Sigmoid colon (tissue), 4 donors: ENCODE results near the gene CCDC80.

Source experiments
- CTCF ChIP-seq, 4 experiments: fragments of 450-650 bp in 3 of 4; fragments of 200-600 bp in 1 of 4; IDR thresholded peaks; one replicate each; pipeline ENCODE4 v1.5.1; 2016 to 2019; ENCODE audit warnings: antibody characterized with exemption in 4 of 4, mild to moderate bottlenecking in 3 of 4, moderate library complexity in 2 of 4
- EP300 ChIP-seq, 4 donors: sonication (generic); formaldehyde crosslinking; IDR thresholded peaks; one replicate each; pipeline ENCODE4 v1.6.1; 2017; ENCODE audit warnings: antibody characterized with exemption in 4 of 4
- POLR2A ChIP-seq, 2 donors: fragments of 450-650 bp; IDR thresholded peaks; one replicate each; pipeline ENCODE4 v1.6.1; 2016; ENCODE audit warnings: antibody characterized with exemption in 2 of 2, mild to moderate bottlenecking in 2 of 2, moderate library complexity in 2 of 2
- POLR2AphosphoS5 ChIP-seq, 4 donors: sonication (generic); formaldehyde crosslinking; IDR thresholded peaks; one replicate each; pipeline ENCODE4 v1.6.1; 2017; ENCODE audit warnings: antibody characterized with exemption in 4 of 4

DNA sequence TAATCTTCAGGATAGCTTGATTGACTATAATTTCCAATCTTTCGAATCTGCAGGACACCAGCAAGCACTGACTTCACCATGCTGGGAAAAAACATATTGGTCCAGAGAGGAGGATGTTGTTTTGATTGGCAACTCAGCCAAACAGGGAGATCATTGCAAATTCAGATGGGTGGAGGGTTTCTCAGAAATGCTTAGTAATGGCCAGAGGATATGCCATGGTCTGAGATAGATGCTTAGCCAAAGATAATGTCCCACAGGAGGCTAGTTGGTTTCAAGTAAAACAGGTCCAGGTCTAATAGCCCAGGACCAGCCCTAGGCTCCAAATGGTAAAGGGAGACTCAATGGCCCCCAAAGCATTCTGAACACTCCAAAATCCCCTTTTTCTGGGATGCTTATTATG is 46.7 kb upstream of the CCDC80 start:
- no peak for TF ChIP-seq CTCF (IDR thresholded peaks at IDR 0.05)
- TF ChIP-seq POLR2AphosphoS5 (IDR thresholded peaks at IDR 0.05): no peak
- TF ChIP-seq EP300 (IDR thresholded peaks at IDR 0.05): no peak
- TF ChIP-seq POLR2A (IDR thresholded peaks at IDR 0.05): no peak
